Fibroblast of the aortic adventitia (primary cell): ENCODE measurements around the gene ABTB2. TPM values are rescaled to one million over a fixed set of nuclear protein-coding genes. Genes with fewer than 3 reads are reported as not detected.

ENCODE experiments used
- DNase-seq: peaks from one replicate; pipeline ENCODE4 v3.0.0-alpha.2; 2010; ENCODE audit warnings: low read depth
- H3K4me3 ChIP-seq: 2 replicates; pipeline ENCODE4 v1.5.1; 2011; ENCODE audit warnings: low read depth, mild to moderate bottlenecking, control low read depth, low read length, moderate library complexity
- total RNA-seq: library from RNA; depleted of rRNA; stranded (reverse); fragments of >200 nt; gene quantifications from 2 replicates; pipeline ENCODE4 v1.2.3, GENCODE V29; 2012; ENCODE audit warnings: low replicate concordance
- TF ChIP-seq, protein P1 (sequence below): IDR thresholded peaks from 2 replicates; pipeline ENCODE4 v1.5.1; 2011; ENCODE audit warnings: mild to moderate bottlenecking, low read length, control low read depth, inconsistent platforms; ENCODE audit not compliant: insufficient read depth

ABTB2 gene
- total RNA-seq, 1 donor: 1.7 TPM

DNA sequence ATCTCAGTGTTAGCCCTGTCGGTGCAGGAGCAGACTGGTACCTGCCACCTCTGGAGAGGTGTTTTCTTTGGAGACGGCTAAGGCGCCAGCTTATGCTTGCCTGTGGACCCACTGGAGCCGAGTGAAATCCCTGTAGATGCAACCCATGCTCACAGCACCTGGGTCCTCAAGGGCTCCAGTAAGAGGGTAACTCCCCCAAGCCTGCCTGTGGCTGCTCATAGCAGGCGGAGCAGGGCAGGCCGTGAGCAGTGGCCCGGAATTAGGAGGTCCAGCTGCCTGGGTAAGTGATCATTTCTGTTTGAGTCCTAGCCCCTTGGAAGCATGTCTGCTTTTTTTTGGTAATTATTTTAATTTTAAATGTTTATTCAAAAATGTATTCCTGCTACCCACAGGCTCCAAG lies 208.5 kb downstream of the ABTB2 start:
- DNase-seq: no peak
- no peak overlapping the region for H3K4me3 ChIP-seq
- TF ChIP-seq, protein P1, sequence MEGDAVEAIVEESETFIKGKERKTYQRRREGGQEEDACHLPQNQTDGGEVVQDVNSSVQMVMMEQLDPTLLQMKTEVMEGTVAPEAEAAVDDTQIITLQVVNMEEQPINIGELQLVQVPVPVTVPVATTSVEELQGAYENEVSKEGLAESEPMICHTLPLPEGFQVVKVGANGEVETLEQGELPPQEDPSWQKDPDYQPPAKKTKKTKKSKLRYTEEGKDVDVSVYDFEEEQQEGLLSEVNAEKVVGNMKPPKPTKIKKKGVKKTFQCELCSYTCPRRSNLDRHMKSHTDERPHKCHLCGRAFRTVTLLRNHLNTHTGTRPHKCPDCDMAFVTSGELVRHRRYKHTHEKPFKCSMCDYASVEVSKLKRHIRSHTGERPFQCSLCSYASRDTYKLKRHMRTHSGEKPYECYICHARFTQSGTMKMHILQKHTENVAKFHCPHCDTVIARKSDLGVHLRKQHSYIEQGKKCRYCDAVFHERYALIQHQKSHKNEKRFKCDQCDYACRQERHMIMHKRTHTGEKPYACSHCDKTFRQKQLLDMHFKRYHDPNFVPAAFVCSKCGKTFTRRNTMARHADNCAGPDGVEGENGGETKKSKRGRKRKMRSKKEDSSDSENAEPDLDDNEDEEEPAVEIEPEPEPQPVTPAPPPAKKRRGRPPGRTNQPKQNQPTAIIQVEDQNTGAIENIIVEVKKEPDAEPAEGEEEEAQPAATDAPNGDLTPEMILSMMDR: no peak

DNA sequence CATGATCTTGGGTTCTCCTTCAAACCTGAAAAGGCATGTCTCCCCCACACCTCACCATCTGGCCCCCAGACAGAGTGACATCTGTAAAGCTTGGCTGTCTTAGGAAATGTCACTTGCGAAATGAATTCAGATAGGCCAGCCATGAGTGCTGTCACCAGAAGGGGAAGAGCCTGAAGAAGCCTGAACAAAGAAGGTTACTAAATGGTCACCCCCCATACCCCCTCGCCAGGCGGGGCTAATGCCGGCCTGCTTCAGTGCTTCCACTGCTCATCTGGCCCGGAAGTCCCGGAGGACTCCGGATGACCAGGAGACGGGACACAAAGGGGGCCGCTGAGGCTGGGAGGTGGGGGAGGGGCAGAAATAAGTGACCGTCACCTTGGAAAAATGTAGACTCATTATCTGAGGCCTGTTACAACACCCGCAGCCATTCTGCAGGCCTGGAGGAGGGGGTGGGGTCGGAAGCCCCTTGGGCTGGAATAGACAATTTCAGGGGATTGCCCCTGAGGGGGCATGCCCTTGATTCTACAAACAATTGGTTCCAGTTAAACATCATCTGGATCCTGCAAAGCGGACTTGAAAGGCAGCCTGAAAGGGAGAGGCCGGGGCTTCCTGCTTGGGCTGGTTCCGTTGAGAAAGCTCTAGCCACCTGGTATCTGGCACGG lies 209.2 kb downstream of the ABTB2 start:
- TF ChIP-seq, protein P1: no peak
- no peak for DNase-seq
- H3K4me3 ChIP-seq: no peak overlapping the region

DNA sequence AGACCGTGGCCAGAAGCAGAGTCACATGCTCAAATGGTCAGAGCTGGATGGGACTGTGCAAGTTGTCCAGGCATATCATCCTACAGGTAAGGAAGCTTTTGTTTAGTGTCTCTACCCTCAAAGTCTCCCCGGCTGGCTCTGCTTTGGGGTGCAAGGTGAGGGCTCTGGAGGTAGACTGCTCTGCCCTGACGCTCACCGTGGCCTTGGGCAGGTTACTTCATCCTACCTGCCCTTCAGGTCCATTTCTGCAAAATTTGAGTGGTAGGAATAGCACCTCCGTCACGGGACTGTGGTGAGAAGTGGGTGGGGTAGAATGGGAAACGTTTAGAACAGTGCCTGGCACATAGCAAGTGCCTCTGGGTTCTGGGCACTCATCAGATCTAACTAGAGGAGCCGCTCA lies 210.2 kb downstream of the ABTB2 start:
- no peak overlapping the region for H3K4me3 ChIP-seq
- TF ChIP-seq, protein P1: no peak
- no peak for DNase-seq

DNA sequence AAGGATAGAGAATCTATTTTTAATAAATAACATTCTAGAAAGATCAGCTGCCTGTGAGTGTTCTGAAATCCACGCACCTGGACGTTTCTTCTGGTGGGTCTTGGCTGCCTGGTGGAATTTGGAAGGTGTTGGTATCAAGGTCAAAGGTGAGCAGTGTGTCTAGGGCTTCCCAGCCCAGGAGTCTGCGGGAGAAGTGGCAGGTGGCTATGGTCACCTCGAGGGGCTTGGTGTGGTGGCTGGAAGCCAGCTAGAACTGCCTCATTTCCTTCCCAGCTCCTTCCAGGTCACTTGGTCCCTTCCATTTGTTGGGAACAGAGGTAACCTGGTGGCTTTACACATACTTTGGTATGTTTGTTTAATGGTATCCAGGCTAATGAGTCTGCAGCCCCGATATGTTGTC lies 210.9 kb downstream of the ABTB2 start:
- no peak for DNase-seq
- TF ChIP-seq, protein P1: no peak
- no peak overlapping the region for H3K4me3 ChIP-seq

DNA sequence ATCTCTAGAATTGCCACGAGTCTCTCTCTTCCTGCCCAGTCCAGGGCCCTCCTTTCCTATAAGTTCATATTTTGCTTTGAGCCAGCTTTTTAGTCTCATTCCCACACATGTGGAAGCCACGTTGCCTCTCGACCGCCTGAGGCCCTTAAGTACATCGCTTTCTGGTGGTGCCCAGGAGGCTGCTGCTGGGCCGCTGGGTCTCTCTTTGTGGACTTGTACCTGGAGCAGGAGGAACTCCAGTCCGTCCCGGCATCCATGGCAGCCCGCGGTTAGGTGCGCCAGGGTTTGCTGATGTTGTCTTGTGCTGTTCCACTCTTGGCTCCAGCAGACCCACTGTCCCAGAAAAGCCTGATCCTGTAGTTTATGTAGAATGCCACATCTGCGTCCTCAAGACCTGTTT lies 211.4 kb downstream of the ABTB2 start:
- no peak overlapping the region for H3K4me3 ChIP-seq
- DNase-seq: no peak
- TF ChIP-seq, protein P1: no peak

DNA sequence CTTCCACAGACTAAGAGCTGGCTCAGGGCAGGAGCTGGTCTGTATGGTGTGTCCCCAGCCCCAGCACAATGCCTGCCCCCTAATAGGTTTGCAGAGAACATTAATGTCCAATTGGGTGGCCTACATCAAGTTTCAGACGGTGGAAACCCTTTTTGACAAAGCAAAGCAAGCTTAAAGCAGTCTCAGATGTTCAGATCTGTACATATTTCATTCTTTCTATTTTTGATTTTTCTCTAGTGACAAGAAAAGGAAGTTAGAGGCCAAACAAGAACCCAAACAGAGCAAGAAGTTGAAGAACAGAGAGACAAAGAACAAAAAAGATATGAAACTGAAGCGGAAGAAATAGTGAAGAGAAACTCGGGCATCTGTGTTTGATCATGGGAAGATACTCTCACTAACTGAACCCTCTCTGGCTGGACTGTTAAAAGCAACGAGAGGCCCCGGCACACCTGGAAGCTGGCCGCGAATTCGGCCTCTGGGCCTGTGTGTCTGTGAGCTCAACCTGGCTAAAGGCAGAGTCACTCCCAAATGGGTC lies 211.9 kb downstream of the ABTB2 start:
- no peak for DNase-seq
- TF ChIP-seq, protein P1: no peak
- no peak overlapping the region for H3K4me3 ChIP-seq

DNA sequence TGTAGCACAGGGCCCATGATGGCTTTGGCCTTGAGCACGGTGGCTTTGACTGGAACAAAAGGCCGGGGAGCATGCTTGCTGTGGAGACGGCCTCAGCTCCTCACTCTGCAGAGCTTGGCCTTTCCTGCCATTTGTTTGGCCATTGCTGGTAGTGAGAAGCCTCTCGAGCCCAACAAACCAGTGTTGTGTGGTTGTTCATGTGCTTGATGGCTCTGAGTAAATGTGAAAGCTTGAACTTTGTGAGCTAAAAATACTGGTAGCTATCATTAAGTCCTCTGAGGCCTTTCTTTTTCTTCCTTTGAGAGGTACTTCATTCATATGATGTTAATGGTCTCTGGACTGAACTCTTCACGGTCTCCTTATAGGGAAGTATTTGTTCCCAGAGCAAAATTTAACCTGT lies 212.7 kb downstream of the ABTB2 start:
- no peak for DNase-seq
- TF ChIP-seq, protein P1: no peak
- H3K4me3 ChIP-seq: no peak overlapping the region
